ENCODE measurements around the gene PHAF1.

PHAF1 gene

GRCh38 chr16:67163164-67163998 lies 53.6 kb downstream of the PHAF1 start:
- peak; percentile 42 for DNase-seq (ENCODE audit: low spot score)

- DNase-seq (ENCODE audit: low spot score) = no peak
These were observed 54.3 kb downstream of the PHAF1 start for GRCh38 chr16:67163999-67164558.

GRCh38 chr16:67164599-67165061 lies 54.9 kb downstream of the PHAF1 start, which contains the start of gene HSF4:
HSF4 (plus strand) TSS chr16:67164745; CDS start chr16:67164812, 67 bp downstream.
- DNase-seq (ENCODE audit: low spot score) = no peak

GRCh38 chr16:67165121-67166078 lies 55.7 kb downstream of the PHAF1 start:
- DNase-seq (ENCODE audit: low spot score) = no peak

GRCh38 chr16:67166110-67166547 lies 56.4 kb downstream of the PHAF1 start:
- DNase-seq (ENCODE audit: low spot score) = no peak

GRCh38 chr16:67166598-67167168 lies 56.9 kb downstream of the PHAF1 start:
- DNase-seq (ENCODE audit: low spot score) = no peak

- no peak for DNase-seq (ENCODE audit: low spot score)
These were observed 57.8 kb downstream of the PHAF1 start for GRCh38 chr16:67167588-67167987.

- DNase-seq (ENCODE audit: low spot score) = no peak
These were observed 59.3 kb downstream of the PHAF1 start for GRCh38 chr16:67169011-67169451.

- DNase-seq (ENCODE audit: low spot score) = no peak
These were observed 60.0 kb downstream of the PHAF1 start for GRCh38 chr16:67169642-67170167.

- DNase-seq (ENCODE audit: low spot score) = no peak
These were observed 60.6 kb downstream of the PHAF1 start, which contains the start of gene NOL3 for GRCh38 chr16:67170168-67170948. NOL3 (plus strand) TSS chr16:67170538.

GRCh38 chr16:67170949-67171649 lies 61.4 kb downstream of the PHAF1 start:
- no peak for DNase-seq (ENCODE audit: low spot score)

GRCh38 chr16:67173323-67173722 lies 63.6 kb downstream of the PHAF1 start:
- DNase-seq (ENCODE audit: low spot score) = no peak

GRCh38 chr16:67173808-67174705 lies 64.3 kb downstream of the PHAF1 start:
- peak; percentile 63 for DNase-seq (ENCODE audit: low spot score)

GRCh38 chr16:67174706-67175231 lies 65.0 kb downstream of the PHAF1 start:
- DNase-seq (ENCODE audit: low spot score) = no peak

GRCh38 chr16:67176662-67177061 lies 66.9 kb downstream of the PHAF1 start:
- no peak for DNase-seq (ENCODE audit: low spot score)

GRCh38 chr16:67177743-67178699 lies 68.3 kb downstream of the PHAF1 start:
- DNase-seq (ENCODE audit: low spot score) = peak; percentile 87

GRCh38 chr16:67179421-67180080 lies 69.8 kb downstream of the PHAF1 start:
- no peak for DNase-seq (ENCODE audit: low spot score)
